SHP77 (cell line): ENCODE results near the gene KAZN.
"Not testable (repeated sequence)": the region's sequence is repeated elsewhere in the genome, so short reads cannot be mapped to it uniquely, and the experiment has no call there.

Source experiments
- DNase-seq, 2 experiments: peaks; one replicate each; lab custom pipeline; 2025; lab: John Stamatoyannopoulos, UW

Gene KAZN

GRCh38 chr1:15038232-15039016 lies 439.9 kb downstream of the KAZN start:
- peak; percentile 11 to 26 for DNase-seq

DNA sequence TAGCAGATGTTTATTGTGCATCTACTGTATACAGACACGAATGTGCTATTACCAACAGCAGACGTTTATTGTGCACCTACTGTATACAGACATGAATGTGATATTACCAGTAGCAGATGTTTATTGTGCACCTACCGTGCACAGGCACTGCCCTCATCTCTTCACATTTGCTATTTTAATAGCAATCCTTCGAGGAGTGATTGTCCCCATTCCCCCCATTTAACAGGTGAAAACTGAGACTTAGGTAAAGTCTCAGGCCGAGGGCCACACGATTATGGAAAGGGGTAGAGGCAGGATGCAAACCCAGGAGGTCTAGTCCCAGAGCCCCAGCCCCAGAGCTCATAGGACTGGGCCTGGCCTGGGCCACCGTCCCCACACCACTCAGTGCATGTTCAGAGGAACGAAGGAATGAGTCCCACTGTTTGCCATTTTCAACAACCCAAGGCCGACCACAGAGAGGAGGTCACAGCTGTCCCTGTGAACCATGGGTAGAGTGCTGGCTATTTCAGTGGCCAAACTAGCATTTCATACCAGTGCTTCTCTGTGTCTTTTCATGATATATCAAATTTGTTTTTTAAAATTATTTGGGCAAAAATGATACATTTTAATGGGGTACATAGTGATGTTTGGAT lies 440.6 kb downstream of the KAZN start:
- no peak for DNase-seq

GRCh38 chr1:15039901-15040300 lies 441.4 kb downstream of the KAZN start:
- no peak for DNase-seq

GRCh38 chr1:15040685-15041084 lies 442.2 kb downstream of the KAZN start:
- DNase-seq = not testable (repeated sequence)

GRCh38 chr1:15042866-15043265 lies 444.4 kb downstream of the KAZN start:
- DNase-seq = no peak

DNA sequence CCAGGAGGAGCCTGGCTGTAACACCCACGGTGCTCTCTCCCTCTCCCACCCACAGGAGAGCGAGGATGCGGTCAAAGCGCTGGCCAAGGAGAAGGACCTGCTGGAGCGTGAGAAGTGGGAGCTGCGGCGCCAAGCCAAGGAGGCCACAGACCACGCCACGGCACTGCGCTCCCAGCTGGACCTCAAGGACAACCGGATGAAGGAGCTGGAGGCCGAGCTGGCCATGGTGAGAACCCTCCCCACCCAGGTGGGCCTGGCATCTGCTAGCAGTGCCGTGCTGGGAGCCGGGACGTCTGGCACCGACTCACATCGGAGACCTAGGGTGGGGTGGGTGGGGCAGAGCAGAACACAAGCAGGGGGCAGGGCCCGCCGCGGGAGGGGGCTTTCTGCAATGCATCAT lies 445.4 kb downstream of the KAZN start:
- no peak for DNase-seq

DNA sequence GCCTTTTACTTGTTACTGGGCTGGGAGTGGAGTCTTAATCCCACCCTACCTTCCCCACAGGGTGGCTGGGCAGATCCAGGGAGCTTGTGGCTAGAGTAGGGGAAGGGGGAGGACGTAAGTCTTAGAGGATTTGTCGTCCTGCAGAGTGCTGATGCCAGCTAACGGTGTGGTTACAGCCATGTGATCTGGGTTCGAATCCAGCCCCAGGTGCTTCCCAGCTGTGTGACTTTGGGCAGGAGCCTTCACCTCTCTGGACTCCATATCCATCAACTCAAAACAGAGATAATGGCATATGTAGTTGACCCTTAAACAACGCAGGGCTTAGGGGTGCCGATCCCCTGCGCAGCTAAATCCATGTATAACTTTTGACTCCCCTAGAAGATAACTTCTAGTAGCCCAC lies 446.6 kb downstream of the KAZN start:
- DNase-seq = no peak

DNA sequence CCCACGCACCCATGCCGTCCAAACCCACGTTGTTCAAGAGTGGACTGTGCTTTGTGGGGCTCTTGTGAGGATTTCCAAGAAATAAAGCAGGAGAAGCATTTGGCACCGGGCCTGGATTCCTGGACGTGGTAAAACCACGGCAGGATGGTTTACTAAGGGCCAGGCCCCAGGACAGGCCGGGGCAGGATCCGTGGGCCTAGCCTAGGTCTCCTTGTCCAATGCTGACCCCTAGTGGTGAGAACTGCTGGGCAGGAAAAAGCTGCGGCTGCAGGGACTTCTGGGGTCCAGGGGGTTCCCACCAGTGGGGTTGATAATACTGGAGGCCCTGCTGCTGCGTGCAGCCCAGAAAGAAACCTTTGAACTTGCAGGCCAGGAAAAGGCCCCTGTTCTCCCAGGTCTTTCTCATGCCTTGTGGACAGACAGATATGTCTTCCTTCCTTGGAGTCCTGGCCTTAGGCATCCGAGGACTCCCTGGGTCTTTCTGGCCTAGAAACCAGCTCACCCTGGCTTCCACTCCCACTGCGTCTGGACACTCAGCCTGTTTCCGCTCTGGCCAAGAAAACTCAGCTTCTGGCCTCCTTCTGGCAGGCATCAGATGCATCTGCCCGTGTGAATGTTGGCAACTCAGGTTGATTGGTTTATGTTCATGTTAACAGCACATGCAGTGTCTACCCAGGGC lies 448.1 kb downstream of the KAZN start:
- DNase-seq = peak; percentile 23 to 44

- DNase-seq = no peak
Observed at GRCh38 chr1:15047237-15047636, 448.8 kb downstream of the KAZN start.

- DNase-seq = no peak
Observed at GRCh38 chr1:15048437-15048980, 450.0 kb downstream of the KAZN start.

GRCh38 chr1:15049067-15049466 lies 450.6 kb downstream of the KAZN start:
- DNase-seq = no peak

- no peak for DNase-seq
Observed at GRCh38 chr1:15051882-15052528, 453.5 kb downstream of the KAZN start.

- no peak for DNase-seq
Observed at GRCh38 chr1:15053153-15053552, 454.7 kb downstream of the KAZN start.

DNA sequence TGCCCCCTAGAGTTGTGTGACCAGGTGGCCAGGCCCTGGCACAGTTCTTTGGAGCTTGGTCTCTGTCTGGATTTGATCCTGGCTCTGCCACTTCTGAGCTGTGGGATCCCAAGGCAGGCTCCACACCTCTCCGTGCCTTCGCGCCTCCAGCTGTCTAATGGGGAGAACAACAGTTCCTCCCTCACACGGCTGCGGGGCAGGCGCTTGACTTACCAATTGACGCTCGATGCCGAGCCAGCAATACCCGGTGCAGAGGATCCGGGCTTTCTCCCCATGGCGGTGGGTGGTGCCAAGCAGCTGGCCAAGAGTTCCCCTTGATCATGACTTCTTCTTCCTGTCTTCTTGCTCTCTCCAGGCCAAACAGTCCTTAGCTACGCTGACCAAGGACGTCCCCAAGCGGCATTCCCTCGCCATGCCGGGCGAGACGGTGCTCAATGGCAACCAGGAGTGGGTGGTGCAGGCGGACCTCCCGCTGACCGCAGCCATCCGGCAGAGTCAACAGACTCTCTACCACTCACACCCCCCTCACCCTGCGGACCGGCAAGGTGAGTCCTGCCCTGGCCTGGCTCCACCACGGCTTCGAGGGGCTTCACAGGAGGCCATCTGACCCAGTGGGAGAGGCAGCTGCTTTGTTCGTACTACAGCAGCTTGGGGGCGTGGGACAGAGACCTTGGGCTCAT lies 457.4 kb downstream of the KAZN start:
- no peak for DNase-seq

DNA sequence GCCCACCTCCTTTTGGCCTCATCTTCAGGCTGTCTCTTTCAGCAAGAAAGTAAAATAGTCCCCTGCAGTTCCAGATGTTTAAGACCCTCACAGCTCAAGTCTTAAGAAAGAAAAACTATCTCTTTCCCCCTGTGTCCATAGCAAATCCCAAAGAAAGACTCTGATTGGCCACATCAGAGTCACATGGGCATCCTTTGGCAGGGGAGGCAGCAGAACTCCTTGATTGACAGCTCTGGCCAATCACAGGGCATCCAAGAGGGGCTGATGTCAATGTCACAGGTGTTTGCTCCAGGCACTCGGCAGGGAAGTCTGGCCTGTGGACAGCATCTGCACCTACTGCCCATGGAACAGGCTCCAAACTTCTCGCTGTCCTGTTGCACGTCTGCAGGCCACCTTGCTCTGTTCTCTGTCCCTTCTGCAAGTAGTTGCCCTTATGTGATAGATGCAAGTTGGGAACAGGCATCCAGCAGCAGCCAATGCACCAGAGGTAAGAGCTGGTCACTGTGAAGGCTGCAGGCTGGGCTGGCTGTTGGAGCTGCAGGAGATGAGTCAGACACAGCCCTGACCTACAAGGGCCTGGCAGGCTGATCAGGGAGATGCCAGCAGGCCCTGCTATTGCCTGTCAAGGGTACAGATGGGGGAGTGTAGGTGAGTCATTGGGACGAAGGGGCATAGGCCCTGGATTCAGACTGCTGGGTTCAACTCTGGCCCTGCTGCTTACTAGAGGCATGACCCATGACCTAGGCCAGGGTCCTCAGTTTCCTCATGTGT lies 458.2 kb downstream of the KAZN start:
- no peak for DNase-seq

GRCh38 chr1:15057834-15058233 lies 459.3 kb downstream of the KAZN start:
- DNase-seq = no peak

- DNase-seq = no peak
Observed at GRCh38 chr1:15058261-15058660, 459.8 kb downstream of the KAZN start.

GRCh38 chr1:15060104-15060503 lies 461.6 kb downstream of the KAZN start:
- no peak for DNase-seq

GRCh38 chr1:15062479-15063099 lies 464.1 kb downstream of the KAZN start:
- no peak for DNase-seq

DNA sequence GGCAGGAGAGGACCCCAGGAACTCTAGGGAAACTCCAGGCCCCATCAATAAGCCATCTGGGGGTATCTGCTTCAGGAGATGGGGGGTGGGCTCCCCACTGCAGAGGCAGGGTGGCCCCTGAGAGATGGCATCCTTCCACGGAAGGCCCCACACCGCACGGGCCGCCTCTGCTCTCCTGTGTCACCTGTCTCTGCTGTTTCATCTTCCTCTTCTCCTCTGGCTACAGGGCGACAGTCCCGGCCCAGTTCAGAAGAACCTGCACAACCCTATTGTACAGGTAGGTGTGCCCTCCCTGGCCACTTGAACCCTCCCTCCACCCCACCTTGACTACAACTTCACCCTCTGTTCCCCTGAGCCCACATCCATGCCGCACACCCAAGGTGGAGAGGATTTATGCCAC lies 464.9 kb downstream of the KAZN start:
- no peak for DNase-seq

DNA sequence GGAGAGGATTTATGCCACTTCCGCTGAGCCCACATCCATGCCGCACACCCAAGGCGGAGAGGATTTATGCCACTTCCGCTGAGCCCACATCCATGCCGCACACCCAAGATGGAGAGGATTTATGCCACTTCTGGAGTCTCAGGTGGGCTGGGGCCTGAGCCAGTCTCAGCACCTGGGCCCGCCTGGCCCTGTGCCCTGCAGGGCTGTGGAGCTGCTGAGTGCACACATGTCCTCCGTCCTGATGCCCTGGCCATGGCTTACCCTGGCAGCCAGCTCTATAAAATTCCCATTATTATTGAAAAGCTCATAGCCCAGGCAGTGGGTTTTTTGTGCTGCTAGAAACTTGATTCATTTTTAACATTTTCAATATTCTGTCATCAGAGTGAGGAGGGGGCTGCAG lies 465.3 kb downstream of the KAZN start:
- DNase-seq = no peak
